NOMO-1 treated with dmso at 0.1 percent for 144 hours (cell line): ENCODE results near the gene ZNRF3.
"Not testable (repeated sequence)": the region's sequence is repeated elsewhere in the genome, so short reads cannot be mapped to it uniquely, and the experiment has no call there.

Source experiments
- DNase-seq: peaks from one replicate; lab custom pipeline; 2025; ENCODE audit not compliant: unreplicated experiment; lab: John Stamatoyannopoulos, UW

ZNRF3 gene

DNA sequence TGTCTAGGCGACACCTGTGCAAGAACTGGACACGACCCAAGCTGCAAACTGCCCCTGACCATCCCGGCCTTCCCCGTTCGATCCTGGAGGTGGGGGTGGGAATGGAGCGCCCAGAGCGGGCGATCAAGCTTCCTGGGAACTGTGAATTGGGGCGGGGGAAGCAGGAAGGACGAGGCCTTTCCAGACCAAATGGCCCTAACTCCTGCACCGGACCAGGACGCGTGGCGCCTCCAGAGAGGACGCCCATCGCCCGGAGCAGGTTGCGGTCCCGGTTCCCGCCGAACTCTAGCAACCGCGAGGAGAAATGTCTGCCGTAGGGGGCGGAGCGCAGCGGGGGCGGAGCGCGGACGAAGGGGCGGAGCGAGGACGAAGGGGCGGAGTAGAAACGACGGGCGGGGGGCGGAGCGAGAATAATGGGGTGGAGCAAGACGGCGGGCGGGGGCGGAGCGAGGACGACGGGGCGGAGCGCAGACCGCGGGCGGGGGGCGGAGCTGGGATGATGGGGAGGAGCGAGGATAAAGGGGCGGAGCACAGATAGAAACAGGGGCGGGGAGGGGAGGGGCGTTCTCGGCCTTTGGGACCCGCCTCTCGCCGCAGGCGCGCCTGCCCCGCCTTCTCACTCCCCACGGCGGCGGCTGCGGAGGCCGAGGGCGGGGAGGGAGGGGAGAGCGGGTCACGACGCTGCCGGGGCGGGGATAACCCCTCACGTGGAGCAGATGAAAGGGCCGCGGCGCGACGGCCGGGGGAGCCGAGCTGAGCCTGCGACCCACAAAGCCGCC is at the start of gene ZNRF3:
ZNRF3 (plus strand) TSS at position 695 of the 779 bp plus-strand sequence. CDS start 195 bp downstream, outside the sequence.
- peak; percentile 78 for DNase-seq

DNA sequence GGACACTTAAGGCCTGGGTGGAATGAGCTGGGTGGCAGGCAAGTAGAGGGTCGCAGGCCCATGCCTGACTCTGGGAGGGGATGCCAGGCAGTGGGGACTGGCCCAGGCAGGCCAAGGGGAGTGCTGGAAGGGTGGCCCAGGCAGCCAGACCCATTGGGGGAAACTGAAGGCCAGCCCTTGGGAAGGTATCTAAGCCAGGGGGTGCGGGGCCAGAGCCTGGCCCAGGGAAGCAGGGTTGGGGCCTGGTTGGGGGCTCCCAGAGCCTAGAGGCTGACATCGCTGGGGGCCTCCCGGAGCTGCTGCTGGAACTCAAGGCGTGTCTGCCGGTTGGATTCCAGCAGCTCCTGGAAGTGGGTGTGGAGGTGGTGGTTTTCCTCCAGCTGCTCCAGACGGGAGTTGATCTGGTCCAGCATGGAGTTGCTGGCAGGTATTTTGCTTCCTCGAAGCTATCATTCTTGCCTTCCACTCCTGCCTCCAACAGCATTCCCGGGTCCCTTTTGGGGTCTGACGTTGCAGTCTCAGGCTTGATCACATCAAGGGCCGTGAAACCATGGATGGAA is 47.7 kb upstream of the ZNRF3 start:
- DNase-seq, result no peak

DNA sequence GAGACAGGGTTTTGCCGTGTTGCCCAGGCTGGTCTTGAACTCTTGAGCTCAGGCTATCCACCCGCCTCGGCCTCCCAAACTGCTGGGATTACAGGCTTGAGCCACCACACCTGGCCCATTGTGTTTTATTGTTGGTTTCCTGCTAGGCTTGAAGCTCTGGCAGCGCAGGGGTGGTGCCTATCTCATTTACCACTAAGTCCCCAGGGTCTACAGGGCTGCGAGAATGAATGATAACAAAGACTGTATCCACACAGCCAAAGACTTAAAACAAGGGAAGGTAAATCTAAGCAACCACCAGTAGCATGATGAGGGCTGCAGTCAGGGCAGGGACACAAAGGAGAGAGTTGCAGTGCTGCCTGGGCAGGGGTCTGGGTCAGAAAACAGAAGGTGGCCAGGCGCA is 45.7 kb upstream of the ZNRF3 start:
- no peak for DNase-seq

DNA sequence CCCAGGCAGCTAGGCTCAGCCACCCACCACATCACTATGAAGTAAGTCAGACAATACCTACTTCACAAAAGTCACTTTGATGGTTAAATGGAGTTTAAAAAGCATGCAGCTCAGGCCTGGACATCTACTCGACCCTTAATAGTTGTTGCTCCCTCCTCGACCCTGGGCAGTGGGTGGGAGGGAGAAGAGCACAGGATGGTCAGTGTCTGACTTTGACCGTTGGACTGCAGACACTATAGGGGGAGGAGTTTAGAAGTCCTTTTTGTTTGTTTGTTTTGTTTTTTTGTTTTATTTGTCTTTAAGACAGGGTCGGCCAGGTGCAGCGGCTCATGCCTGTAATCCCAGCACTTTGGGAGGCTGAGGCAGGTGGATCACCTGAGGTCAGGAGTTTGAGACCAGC is 44.4 kb upstream of the ZNRF3 start:
- DNase-seq, result no peak

DNA sequence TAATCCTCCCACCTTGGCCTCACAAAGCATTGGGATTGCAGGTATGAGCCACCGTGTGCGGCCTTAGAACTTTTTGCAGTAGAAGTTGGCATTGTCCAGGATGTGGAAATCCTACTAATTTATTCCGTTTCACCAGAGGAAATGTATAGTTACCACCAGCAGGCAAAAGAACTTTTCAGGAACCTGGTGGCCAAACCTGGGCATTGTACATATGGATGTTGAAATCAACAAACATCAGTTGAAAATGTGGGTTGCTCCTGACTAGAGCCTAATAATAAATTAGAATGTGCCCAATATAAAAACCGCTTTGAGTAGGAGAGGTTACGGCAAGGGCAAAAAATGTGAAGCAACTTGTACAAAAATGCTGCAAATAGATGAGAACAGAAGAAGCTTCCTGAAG is 42.3 kb upstream of the ZNRF3 start:
- peak; percentile 28 for DNase-seq

DNA sequence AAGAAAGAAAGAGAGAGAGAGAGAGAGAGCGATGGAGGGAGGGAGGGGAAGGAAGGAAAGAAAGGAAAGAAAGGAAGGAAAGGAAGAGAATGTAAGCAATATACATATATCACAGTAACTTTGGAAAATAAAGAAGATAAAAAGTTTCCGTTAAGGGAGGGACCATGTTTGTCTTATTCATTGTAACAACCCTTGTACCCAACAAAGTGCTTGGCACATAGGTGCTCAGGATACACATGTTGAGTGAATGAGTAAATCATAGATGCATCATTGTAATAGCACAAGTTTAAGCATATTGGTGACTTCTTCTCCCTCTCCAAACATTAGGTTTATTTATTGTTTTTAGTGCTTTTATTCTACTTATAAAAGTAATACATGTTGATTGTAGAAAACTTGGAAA is 39.7 kb upstream of the ZNRF3 start:
- no peak for DNase-seq

DNA sequence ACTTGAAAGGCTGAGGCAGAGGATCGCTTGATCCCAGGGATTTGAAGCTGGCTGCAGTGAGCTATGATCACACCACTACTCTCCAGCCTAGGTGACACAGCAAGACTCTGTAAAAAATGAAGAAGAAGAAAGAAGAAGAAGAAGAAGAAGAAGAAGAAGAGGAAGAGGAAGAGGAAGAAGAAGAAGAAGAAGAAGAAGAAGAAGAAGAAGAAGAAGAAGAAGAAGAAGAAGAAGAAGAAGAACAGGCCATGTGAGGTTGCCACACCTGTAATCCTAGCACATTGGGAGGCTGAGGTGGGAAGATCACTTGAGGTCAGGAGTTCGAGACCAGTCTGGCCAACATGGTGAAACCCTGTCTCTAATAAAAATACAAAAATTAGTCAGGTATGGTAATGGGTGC is 39.1 kb upstream of the ZNRF3 start:
- not testable (repeated sequence) for DNase-seq

DNA sequence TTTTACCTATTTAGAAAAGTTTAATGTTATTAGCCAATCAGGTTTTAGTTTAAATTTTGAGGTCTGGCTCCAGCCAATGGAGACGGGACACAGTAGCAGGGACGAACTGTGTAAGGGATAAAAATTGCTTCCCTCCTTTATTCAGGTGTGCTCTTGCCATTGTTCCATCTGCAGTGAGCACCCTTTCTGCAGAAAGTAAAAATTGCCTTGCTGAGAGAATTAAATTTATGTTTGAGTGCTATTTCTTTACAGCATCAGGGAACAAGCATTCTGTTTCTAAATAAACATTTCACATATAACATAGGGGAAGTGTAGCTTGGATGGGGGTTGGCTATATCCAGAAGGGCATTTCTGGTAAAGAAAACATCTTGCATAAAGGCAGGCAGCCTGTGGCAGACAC is 36.4 kb upstream of the ZNRF3 start:
- no peak for DNase-seq

DNA sequence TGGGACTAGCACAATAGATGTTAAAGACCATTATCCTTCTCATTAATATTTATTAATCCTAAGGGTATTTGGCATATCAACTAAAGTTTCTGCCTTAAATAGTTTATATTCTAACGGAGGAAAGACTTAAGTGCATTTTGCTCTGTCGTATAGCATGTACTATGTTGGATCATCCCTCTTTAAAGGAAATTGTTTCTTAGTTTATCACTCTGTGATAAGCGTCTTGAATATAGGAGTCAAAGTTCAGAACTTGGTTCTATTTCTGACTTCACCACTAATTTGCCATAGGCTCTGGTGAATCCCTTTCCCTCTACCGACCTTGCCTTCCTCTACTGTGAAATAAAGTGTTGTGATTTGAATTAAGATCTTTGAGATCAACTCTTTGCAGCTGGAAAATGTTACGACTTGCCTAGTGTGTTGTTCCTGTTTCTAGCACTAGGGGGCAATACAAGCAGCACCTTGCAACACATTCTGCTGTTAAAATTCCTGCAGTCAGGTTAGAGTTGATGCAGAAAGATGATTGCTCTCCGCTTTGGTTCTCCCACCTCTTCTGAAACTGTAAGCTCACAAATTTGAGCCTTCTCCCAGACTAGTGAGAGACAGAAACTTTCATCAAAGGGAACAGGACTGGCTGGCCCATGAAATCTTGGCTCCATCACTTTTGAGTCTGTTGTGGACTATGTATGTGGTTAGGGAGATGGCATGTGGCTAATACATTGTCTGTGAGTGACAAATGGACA is 27.8 kb upstream of the ZNRF3 start:
- DNase-seq, result no peak

DNA sequence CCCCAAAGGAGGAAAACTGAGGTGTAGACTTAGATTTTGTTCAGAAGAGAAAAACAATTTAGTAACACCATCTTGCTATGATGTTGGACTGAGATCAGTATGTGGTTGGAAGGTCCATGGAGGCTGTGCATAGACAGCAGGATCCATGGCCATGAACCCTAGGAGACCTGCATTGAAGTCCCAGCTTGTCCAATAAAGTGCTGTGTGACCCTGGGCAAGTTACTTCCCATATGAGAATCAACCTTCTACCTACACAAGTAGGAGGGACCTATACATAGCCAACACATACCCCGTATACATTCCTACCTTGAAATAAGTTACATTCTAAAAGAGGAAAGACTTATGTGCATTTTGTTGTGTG is 27.3 kb upstream of the ZNRF3 start:
- no peak for DNase-seq

DNA sequence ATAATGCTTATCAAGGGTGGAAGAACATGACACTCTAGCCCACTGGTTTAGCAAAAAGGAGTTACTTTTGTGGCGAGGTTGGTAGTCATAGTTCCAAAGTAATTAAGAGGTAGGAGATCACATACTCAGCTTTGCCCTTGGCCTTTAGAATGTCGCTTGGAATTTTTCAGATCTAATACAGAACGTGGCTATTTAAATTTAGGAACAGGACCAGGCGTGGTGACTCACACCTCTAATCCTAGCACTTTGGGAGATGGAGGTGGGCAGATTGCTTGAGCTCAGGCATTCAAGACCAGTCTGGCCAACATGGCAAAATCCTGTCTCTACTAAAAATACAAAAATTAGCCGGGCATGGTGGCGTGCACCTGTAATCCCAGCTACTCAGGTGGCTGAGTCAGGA is 26.1 kb upstream of the ZNRF3 start:
- no peak for DNase-seq

DNA sequence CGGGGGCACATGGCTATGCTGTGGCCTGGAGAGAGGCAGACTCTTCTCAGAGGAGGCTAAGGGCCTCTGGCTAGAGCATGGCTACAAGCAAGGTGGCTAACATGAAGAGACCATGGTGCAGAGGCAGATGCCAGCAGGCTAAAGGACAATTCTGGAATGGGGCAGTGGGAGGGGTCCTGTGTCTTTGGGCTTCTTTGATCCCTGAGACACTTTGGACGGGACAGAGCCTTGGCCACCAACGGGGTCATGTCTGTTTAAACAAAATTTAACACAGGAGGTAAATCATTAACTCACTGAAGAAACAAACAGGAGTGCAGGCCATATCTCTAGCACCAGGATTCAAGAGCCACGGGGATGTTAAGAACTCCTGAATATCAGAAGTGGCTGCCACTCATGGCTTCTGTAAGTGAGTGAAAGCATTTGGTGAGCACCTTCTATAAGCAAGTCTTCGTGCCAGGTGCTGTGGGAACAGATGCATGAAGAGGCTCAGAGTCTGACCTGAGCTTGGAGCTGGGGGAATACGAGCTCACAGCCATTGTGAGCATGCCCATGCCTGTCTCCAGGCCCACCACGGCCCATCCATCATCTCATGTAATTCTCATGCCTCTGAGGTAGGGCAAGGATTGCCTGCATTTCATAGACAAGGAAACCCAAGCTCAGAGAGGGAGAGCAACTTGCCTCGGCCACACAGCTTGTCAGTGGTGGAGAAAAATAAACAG is 18.3 kb upstream of the ZNRF3 start:
- DNase-seq, result no peak

DNA sequence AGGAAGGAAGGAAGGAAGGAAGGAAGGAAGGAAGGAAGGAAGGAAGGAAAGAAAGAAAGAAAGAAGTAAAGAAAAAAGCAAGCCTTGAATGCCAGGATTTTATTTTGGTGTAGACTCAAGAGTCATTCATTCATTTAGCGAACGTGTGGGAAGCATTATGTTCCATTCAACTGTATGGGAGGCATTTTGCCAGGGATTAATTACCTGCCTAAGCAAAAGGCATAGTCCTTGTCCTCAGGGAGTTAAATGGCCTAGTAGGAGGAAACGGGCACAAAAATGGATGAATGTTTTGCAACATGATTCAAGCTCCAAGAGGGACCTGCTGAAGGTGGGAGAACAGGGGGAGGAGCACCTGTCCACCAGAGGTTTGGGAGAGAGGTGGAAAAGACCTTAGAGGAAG is 16.2 kb upstream of the ZNRF3 start:
- no peak for DNase-seq

DNA sequence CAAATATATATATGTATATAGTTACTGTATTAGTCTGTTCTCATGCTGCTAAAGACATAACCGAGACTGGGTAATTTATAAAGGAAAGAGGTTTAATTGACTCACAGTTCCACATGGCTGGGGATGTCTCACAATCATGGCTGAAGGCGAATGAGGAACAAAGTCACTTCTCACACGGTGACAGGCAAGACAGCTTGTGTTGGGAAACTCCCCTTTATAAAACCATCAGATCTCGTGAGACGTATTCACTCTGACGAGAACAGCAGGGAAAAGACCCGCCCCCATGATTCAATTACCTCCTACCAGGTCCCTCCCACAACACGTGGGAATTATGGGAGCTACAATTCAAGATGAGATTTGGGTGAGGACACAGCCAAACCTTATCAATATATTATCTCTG is 15.0 kb upstream of the ZNRF3 start:
- peak; percentile 56 for DNase-seq

DNA sequence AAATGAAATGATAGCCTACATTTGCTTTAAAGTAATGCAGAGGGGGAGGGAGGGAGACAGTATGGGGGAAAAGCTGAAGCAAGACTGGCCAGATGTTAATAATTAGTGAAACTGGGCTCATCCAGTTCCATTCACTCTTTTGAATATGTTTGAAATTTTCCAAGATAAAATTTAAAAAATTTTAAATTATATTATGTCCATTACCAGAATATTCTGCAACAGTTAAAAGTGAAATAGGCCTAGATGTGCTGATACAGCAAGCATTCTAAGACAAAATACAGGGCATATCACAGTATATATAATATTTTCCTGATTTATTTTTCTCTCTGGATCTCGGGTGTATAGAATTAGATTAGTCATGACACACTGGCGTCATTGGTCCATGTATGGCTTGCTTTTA is 13.6 kb upstream of the ZNRF3 start:
- DNase-seq, result no peak

DNA sequence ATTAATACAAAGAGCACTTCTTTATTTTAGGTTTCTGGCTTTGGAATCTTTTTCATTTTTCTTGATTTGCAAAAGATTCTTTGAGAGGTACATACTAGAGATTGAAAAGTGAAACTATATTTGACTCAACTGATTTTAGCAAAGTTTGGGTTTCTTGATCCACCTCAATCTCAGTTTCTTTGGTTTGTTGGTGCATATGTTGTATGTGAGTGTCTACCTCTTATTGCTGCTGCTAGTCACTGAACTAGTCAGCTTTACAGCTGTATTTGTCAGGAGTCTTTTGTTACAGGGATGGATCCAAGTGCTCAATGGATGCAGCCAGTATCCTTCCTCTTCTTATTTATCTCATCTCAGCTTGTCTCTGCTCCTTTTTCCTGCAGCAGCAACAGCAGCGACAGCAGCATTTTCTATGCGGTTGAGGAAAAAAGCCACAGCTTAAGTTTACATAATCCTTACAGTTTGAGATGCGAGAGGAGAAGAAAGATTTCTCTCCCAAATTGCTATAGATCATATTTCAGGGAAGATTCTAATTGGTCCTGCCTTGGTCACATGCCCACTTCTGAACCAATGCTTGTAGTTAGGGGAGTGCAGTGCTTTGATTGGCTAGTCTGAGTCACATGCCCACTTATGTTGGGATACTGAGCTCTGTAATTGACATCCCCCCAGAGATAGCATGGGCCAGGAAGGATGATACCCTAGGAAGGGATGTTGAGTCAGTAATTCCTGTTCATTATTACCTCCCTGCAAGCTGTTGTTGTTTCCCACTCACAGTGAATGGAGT is 10.0 kb upstream of the ZNRF3 start:
- no peak for DNase-seq

DNA sequence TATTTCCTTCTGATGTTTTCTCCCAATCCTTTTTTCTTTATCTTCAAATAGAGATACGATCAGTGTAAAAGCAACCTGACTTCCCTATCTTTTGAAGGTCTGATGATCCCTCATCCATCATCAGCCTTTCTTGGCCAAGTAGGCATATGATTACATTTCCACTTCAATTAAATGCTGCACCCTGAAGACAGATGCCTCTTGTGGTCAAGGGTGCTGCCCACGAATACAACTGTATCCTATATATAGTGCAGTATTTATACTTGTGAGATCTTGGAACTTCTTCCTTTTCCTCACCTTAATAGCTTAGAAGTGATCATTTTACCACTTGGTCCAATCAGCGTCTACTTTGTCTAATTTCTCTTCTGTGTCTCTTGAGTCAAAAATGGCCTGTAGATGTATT is 9.3 kb upstream of the ZNRF3 start:
- no peak for DNase-seq

DNA sequence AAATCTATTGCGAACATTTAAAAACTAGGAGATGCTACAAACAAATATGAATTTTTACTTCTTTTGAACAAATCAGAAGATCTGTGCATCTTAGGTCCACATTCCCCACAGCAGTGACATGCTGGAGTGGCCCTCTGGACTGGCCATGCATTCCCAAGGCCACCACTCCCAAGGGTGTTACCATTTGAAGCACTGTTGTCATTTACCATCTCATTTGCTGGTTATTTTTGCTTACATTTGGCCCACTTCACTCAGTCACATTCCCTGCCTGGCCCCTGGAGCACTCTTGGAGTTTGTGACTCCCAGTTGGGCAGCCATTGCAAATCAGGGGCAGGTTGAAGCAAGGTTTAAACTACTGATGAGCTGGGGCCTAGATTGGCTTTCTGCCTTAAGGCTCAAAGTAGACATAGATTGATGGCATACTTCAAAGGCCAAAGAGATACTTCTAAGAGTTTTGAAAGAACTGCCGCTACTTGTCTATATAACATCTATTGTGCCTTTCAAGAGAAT is 8.5 kb upstream of the ZNRF3 start:
- no peak for DNase-seq

DNA sequence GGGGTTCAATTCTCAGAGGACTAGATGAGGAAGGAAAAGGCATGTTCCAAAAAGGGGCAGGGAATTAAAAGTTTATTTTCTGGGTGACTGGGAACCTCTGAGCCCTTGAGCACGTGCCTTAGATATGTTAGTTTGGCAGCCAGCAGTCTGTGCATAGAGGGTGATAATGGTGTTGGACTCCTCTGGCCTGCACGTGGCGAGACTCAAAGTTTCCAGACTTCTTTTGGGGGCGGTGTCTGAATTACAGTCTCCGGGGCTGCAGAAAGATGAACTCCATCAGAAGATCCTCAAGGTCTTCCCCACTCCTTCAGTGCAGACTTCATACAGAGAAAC is 861 bp upstream of the ZNRF3 start:
- no peak for DNase-seq

DNA sequence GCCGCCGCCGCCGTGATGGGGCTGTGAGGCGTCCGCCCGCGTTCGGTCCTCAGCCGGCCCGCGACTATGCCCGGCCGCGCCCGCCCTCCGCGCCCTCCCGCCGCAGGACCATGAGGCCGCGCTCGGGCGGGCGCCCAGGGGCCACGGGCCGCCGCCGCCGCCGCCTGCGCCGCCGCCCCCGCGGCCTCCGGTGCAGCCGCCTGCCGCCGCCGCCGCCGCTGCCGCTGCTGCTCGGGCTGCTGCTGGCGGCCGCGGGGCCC is 215 bp downstream of the ZNRF3 start:
- DNase-seq, result no peak
